WI38 (cell line): Measurements from ENCODE around the gene WNT7B.

ENCODE experiments used
- H3K4me3 ChIP-seq: 2 replicates; pipeline ENCODE4 v1.5.1; 2011; ENCODE audit warnings: low read depth, mild to moderate bottlenecking, control low read depth, low read length
- CTCF ChIP-seq: IDR thresholded peaks from 2 replicates; pipeline ENCODE4 v1.5.1; 2012; ENCODE audit warnings: low read depth, mild to moderate bottlenecking, control low read depth, low read length

The WNT7B gene

GRCh38 chr22:45903355-45904135, 73.4 kb downstream of the WNT7B start:
- TF ChIP-seq CTCF: no peak

GRCh38 chr22:45897736-45898135, 79.2 kb downstream of the WNT7B start:
- H3K4me3 ChIP-seq: no peak overlapping the region
- TF ChIP-seq CTCF: no peak

More at GRCh38 chr22:45903355-45904135, 73.4 kb downstream of the WNT7B start:
- H3K4me3 ChIP-seq: no peak overlapping the region

- no peak overlapping the region for H3K4me3 ChIP-seq
- TF ChIP-seq CTCF: no peak
These were observed 79.9 kb downstream of the WNT7B start for GRCh38 chr22:45896964-45897538.

GRCh38 chr22:45896153-45896951, 80.6 kb downstream of the WNT7B start:
- H3K4me3 ChIP-seq: no peak overlapping the region
- TF ChIP-seq CTCF: no peak

GRCh38 chr22:45895436-45896152, 81.4 kb downstream of the WNT7B start:
- no peak for TF ChIP-seq CTCF
- H3K4me3 ChIP-seq: no peak overlapping the region

GRCh38 chr22:45893516-45893915, 83.4 kb downstream of the WNT7B start:
- TF ChIP-seq CTCF: no peak
- H3K4me3 ChIP-seq: no peak overlapping the region
